Measurements from ENCODE around the gene INSM1. TPM values are rescaled to one million over a fixed set of nuclear protein-coding genes. Genes with fewer than 3 reads are reported as not detected.

INSM1 gene
- total RNA-seq, 1 donor from 2014 or later, result 32.3 TPM

- Mint-ChIP-seq H3K36me3 (ENCODE audit: low read depth) (no peaks in the 10 kb centered on the region), H3K4me1 (ENCODE audit: low read depth) (no peaks in the 10 kb centered on the region), H3K9me3 (no peaks in the 10 kb centered on the region), H3K4me3 (no peak overlapping the region), H3K27ac (no peak overlapping the region), H3K27me3 (ENCODE audit: insufficient read depth) (peaks cover 4% of the 10 kb centered on the region)
- DNase-seq (ENCODE audit: low spot score), result no peak
- intact Hi-C loops (cut with micrococcal nuclease), result no loop called here
Measured at GRCh38 chr20:20386192-20386591, 18.3 kb downstream of the INSM1 start.

DNA sequence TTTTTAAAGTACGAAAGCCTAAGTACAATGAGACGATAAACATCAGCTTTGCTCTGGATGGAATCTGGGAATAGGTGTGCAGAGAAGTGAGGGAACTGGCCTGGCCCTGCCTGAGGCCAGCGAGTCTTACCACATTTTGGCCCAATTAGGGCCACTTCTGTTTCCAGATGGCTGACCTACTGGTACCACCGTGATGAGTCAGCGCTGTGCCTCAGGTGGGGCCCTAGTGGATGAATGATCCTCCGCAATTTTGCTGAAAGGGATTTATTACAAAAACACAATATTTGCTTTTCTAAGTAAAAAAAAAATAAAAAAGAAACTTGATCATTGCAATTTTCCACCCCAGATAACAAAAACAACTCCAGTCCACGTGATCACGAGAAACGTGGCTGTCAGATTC, 22.5 kb downstream of the INSM1 start:
- Mint-ChIP-seq H3K27me3 (ENCODE audit: insufficient read depth) (no peaks in the 10 kb centered on the region), H3K9me3 (no peaks in the 10 kb centered on the region), H3K4me3 (no peak overlapping the region), H3K36me3 (ENCODE audit: low read depth) (no peaks in the 10 kb centered on the region), H3K4me1 (ENCODE audit: low read depth) (no peaks in the 10 kb centered on the region), H3K27ac (no peak overlapping the region)
- intact Hi-C loops (cut with micrococcal nuclease), result no loop called here
- DNase-seq (ENCODE audit: low spot score), result no peak

- Mint-ChIP-seq H3K36me3 (ENCODE audit: low read depth) (no peaks in the 10 kb centered on the region), H3K9me3 (no peaks in the 10 kb centered on the region), H3K27me3 (ENCODE audit: insufficient read depth) (no peaks in the 10 kb centered on the region), H3K4me3 (no peak overlapping the region), H3K4me1 (ENCODE audit: low read depth) (no peaks in the 10 kb centered on the region), H3K27ac (no peak overlapping the region)
- intact Hi-C loops (cut with micrococcal nuclease), result no loop called here
- DNase-seq (ENCODE audit: low spot score), result no peak
Measured at GRCh38 chr20:20391115-20391514, 23.2 kb downstream of the INSM1 start.

GRCh38 chr20:20391766-20392165, 23.9 kb downstream of the INSM1 start:
- H3K4me3 Mint-ChIP-seq, result no peak overlapping the region
- DNase-seq (ENCODE audit: low spot score), result no peak
- H3K9me3 Mint-ChIP-seq, result no peaks in the 10 kb centered on the region
- intact Hi-C loops (cut with micrococcal nuclease), result no loop called here
- H3K4me1 Mint-ChIP-seq (ENCODE audit: low read depth), result no peaks in the 10 kb centered on the region
- H3K27me3 Mint-ChIP-seq (ENCODE audit: insufficient read depth), result no peaks in the 10 kb centered on the region
- H3K36me3 Mint-ChIP-seq (ENCODE audit: low read depth), result no peaks in the 10 kb centered on the region
- H3K27ac Mint-ChIP-seq, result no peak overlapping the region

DNA sequence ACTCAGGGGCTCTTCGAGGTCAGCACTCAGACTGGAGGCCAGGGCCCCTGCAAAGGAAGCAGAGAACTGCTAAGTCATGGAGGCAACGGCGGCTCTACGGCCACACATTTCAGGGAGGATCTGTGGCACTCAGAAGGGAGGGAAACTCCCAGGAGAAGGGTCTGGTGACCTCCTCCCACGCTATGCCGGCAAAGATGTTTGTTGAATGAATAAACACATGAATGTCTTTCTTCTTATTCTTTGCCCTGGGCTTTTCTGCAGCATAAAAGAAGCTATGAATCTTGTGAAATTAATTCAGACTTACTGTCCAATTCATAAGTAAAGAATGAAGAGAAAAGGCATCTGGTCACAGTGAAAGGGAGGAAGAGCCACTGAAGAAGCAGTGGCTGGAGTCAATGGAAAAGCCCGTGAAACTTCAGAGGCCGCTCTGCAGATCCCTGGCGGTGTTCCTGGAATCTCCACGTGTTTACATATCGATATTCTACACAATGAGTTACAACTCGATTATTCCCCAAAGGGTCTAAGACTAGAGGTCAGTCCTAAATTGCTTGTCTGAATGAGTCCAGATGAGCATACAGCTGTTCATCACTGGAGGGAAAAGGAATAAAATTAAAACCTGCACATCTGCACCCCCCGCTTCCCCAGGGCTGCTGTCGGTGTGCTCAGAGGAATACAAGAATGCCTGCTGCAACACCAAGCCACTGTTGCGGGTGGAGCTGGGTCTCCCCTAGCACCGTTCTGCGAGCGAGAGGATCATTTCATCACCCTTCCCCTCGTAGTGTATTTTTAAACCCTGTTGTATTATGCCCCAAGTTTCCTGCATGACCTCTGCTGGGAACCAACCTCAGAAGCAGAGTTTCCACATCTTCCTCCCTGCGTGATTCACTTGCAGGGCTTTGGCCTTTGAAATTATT, 25.6 kb downstream of the INSM1 start:
- H3K36me3 Mint-ChIP-seq (ENCODE audit: low read depth), result no peaks in the 10 kb centered on the region
- H3K27ac Mint-ChIP-seq, result no peak overlapping the region
- intact Hi-C loops (cut with micrococcal nuclease), result no loop called here
- no peaks in the 10 kb centered on the region for H3K27me3 Mint-ChIP-seq (ENCODE audit: insufficient read depth)
- no peaks in the 10 kb centered on the region for H3K9me3 Mint-ChIP-seq
- H3K4me1 Mint-ChIP-seq (ENCODE audit: low read depth), result no peaks in the 10 kb centered on the region
- DNase-seq (ENCODE audit: low spot score), result no peak
- no peak overlapping the region for H3K4me3 Mint-ChIP-seq

DNA sequence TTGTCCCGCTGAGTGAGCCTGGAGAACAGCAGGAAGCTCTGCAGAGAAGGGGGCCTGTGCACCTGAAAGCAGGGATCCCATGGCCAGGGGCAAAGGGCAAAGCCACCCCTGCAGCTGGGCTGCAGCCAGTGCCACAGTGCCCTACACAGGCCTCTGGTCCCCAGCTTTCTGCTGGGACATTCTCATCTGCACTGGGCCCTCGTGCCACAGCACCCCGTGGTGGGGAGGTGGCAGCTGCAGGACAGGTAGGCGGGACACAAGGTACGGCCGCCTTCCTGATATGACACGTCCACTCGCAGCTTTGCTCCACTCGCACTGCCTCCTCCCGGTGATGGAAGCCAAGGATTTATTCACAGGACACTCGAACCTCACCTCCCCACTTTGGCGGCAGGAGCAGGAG, 27.2 kb downstream of the INSM1 start:
- no peaks in the 10 kb centered on the region for H3K9me3 Mint-ChIP-seq
- no peak overlapping the region for H3K4me3 Mint-ChIP-seq
- no peaks in the 10 kb centered on the region for H3K27me3 Mint-ChIP-seq (ENCODE audit: insufficient read depth)
- H3K36me3 Mint-ChIP-seq (ENCODE audit: low read depth), result no peaks in the 10 kb centered on the region
- DNase-seq (ENCODE audit: low spot score), result no peak
- no peak overlapping the region for H3K27ac Mint-ChIP-seq
- no peaks in the 10 kb centered on the region for H3K4me1 Mint-ChIP-seq (ENCODE audit: low read depth)
- intact Hi-C loops (cut with micrococcal nuclease), result no loop called here

DNA sequence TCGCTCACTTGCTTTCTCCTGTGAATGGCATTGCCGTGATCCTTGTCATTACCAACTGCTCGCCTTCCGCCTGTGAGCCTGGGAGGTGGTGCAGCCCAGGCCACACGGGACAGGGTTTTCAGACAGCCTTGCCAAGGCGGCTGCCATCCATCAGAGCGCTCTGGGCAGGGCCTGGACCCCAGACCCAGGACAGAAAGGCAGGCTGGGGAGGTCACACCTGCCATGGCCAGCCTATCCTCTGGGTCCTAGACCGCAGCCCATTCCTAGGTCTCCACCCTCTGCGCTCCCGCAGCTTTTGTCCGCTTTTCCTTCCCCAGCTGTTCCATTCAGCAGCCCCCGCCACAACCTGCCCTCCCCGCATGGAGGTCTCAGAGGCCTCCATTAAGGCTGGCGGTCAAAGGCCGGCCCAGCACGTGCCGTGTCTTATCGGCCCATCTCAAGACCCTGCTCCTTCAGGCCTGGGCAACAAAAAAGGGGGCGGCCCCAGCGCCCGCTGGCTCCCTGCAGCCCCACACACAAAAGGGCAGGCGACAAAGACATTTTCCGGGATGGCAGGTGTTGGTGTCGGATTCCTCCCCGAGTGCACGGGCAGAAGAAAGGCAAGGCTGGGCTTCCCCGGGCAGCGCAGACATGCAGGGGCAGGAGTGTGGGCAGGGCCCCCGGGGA, 28.1 kb downstream of the INSM1 start:
- Mint-ChIP-seq H3K4me1 (ENCODE audit: low read depth) (no peaks in the 10 kb centered on the region), H3K27ac (no peak overlapping the region), H3K27me3 (ENCODE audit: insufficient read depth) (no peaks in the 10 kb centered on the region), H3K36me3 (ENCODE audit: low read depth) (no peaks in the 10 kb centered on the region), H3K9me3 (no peaks in the 10 kb centered on the region), H3K4me3 (no peak overlapping the region)
- no peak for DNase-seq (ENCODE audit: low spot score)
- intact Hi-C loops (cut with micrococcal nuclease), result no loop called here

GRCh38 chr20:20396794-20397193, 28.9 kb downstream of the INSM1 start:
- H3K27me3 Mint-ChIP-seq (ENCODE audit: insufficient read depth), result no peaks in the 10 kb centered on the region
- H3K4me3 Mint-ChIP-seq, result no peak overlapping the region
- no peak for DNase-seq (ENCODE audit: low spot score)
- no peaks in the 10 kb centered on the region for H3K36me3 Mint-ChIP-seq (ENCODE audit: low read depth)
- H3K4me1 Mint-ChIP-seq (ENCODE audit: low read depth), result no peaks in the 10 kb centered on the region
- no peaks in the 10 kb centered on the region for H3K9me3 Mint-ChIP-seq
- no peak overlapping the region for H3K27ac Mint-ChIP-seq
- intact Hi-C loops (cut with micrococcal nuclease), result no loop called here

DNA sequence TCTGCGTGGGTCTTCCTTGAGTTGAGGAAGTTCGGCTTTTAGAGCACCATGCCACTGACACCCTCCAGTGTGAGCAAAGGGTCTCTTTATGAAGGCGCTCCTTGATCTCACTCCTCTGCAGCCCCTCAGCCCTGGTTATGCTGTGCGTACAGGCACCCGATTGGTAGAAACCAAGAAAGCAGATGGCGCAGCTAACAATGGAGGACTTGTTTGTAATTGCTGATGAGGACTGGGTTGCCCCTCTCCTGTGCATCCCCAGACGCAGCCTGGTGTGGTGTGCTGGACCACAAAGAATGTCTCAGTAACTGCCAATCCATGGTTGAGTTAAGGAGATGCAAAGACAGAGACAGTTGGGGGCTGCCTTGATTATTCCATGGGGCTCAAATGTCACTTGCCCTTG, 30.2 kb downstream of the INSM1 start:
- Mint-ChIP-seq H3K9me3 (no peaks in the 10 kb centered on the region), H3K36me3 (ENCODE audit: low read depth) (no peaks in the 10 kb centered on the region), H3K27me3 (ENCODE audit: insufficient read depth) (no peaks in the 10 kb centered on the region), H3K27ac (no peak overlapping the region), H3K4me1 (ENCODE audit: low read depth) (no peaks in the 10 kb centered on the region), H3K4me3 (no peak overlapping the region)
- intact Hi-C loops (cut with micrococcal nuclease), result no loop called here
- no peak for DNase-seq (ENCODE audit: low spot score)

DNA sequence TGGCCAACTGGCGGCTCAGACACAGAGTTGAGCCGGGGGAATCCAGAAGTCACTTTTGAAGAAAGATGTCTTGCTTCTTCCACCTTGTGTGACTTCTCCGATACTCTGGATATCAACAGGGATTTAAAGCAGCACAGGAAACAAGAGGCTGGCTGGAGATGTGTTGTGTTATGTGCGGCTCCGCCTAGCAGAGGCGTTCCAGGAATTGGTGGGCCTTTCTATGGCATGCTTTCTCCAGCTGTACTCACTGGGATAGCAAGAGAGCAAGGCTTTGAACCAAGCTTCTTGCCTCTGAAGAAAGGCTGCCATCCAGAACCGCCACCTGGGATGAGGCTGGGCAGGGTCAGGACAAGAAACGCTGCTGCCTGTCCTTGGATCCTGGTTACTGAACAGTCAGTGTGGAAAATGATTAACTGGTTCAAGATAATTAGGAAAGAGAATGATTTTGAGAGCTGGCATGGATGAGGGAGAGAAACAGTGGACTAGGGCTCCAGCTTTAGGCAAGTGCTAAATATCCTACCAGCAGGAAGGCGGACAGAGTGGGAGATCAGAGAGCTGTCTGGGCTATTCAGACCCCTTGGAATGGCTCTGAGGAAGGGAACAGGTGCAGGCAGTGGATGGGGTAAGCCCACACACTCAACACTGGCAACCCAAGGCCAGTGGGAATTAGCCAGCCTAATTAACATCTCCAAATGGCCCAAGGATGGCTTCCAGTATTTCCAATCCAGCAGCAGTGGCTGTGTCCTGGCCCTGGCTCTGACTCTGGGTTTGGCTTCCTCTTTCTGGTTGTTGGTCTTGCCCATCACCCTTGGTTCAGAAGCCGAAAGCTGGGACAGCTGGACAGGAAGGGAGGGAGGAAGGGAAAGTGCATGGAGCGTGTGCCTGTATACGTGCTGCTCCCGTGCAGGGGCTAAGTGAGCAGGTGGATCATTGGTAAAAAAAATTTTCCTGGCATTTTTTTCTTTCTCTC, 31.9 kb downstream of the INSM1 start:
- DNase-seq (ENCODE audit: low spot score), result no peak
- no peak overlapping the region for H3K27ac Mint-ChIP-seq
- no peaks in the 10 kb centered on the region for H3K9me3 Mint-ChIP-seq
- intact Hi-C loops (cut with micrococcal nuclease), result no loop called here
- H3K36me3 Mint-ChIP-seq (ENCODE audit: low read depth), result no peaks in the 10 kb centered on the region
- no peaks in the 10 kb centered on the region for H3K27me3 Mint-ChIP-seq (ENCODE audit: insufficient read depth)
- no peaks in the 10 kb centered on the region for H3K4me1 Mint-ChIP-seq (ENCODE audit: low read depth)
- no peak overlapping the region for H3K4me3 Mint-ChIP-seq

DNA sequence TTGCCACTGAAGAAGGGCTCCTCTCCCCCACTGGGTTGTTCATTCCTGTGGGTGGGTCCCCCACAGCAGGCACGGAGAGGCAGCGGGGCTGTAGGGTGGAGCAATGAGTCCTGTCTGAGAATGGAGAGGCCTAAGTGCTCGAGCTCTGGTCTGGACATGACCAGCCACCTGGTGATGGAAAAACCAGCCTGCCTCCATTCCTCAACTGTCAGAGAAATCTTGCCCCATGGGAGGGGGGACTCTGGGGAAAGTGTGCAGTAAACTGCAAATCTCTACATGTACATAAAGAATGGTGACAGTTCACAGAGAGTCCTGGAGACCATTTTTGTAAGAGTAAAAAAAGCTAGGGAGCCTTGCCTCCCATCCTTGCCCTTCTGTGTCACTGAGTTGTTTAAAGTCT, 34.1 kb downstream of the INSM1 start:
- Mint-ChIP-seq H3K36me3 (ENCODE audit: low read depth) (peaks cover 3% of the 10 kb centered on the region), H3K4me1 (ENCODE audit: low read depth) (no peaks in the 10 kb centered on the region), H3K9me3 (no peaks in the 10 kb centered on the region), H3K4me3 (no peak overlapping the region), H3K27me3 (ENCODE audit: insufficient read depth) (no peaks in the 10 kb centered on the region), H3K27ac (no peak overlapping the region)
- no peak for DNase-seq (ENCODE audit: low spot score)
- intact Hi-C loops (cut with micrococcal nuclease), result no loop called here

GRCh38 chr20:20404633-20405032, 36.7 kb downstream of the INSM1 start:
- Mint-ChIP-seq H3K4me3 (no peak overlapping the region), H3K27me3 (ENCODE audit: insufficient read depth) (no peaks in the 10 kb centered on the region), H3K9me3 (no peaks in the 10 kb centered on the region), H3K36me3 (ENCODE audit: low read depth) (peaks cover 3% of the 10 kb centered on the region), H3K27ac (no peak overlapping the region), H3K4me1 (ENCODE audit: low read depth) (no peaks in the 10 kb centered on the region)
- DNase-seq (ENCODE audit: low spot score), result no peak
- intact Hi-C loops (cut with micrococcal nuclease), result loop anchor here (5.0 kb wide), 1 partner anchor 32 kb away; no protein-coding TSS in a partner anchor

Measured in activated T-helper 1 cell treated with anti-CD3 and anti-CD28 coated beads, Interleukin-12 subunit alpha, Interleukin-12 subunit beta, Interleukin-2, Interleukin-4 antibody, amounts not matched to agents 30 ng/mL and 10 ng/mL and 1 ng/mL, durations not matched to agents 14 hours and 24 hours and 36 hours (primary cell).